Activated CD4-positive, alpha-beta T cell treated with anti-CD3 and anti-CD28 coated beads, Interleukin-2, amount 50 U/mL, for 1 hour (primary cell): ENCODE measurements around the gene MRNIP.

Experiments
- DNase-seq: peaks from one replicate; pipeline ENCODE4 v3.0.0-alpha.2; 2020

MRNIP gene

GRCh38 chr5:179870403-179870903, 11.8 kb upstream of the MRNIP start:
- DNase-seq = no peak

GRCh38 chr5:179869641-179870402, 11.2 kb upstream of the MRNIP start:
- no peak for DNase-seq

GRCh38 chr5:179869101-179869500, 10.5 kb upstream of the MRNIP start:
- DNase-seq = no peak

- no peak for DNase-seq
Observed at GRCh38 chr5:179868541-179868940, 9.9 kb upstream of the MRNIP start.

- no peak for DNase-seq
Observed at GRCh38 chr5:179867476-179867875, 8.9 kb upstream of the MRNIP start.

GRCh38 chr5:179867079-179867465, 8.5 kb upstream of the MRNIP start:
- no peak for DNase-seq

- no peak for DNase-seq
Observed at GRCh38 chr5:179866241-179867078, 7.8 kb upstream of the MRNIP start.

- DNase-seq = no peak
Observed at GRCh38 chr5:179865491-179866240, 7.0 kb upstream of the MRNIP start.

GRCh38 chr5:179864686-179865085, 6.1 kb upstream of the MRNIP start:
- DNase-seq = no peak

- DNase-seq = no peak
Observed at GRCh38 chr5:179863449-179864085, 5.0 kb upstream of the MRNIP start.

GRCh38 chr5:179862891-179863290, 4.3 kb upstream of the MRNIP start:
- no peak for DNase-seq

GRCh38 chr5:179862296-179862695, 3.7 kb upstream of the MRNIP start:
- DNase-seq = no peak

- no peak for DNase-seq
Observed at GRCh38 chr5:179860301-179860700, 1.7 kb upstream of the MRNIP start.

GRCh38 chr5:179858241-179858585, 404 bp downstream of the MRNIP start:
- DNase-seq = peak; percentile 51

GRCh38 chr5:179854356-179854755, 4.3 kb downstream of the MRNIP start:
- DNase-seq = no peak

- DNase-seq = no peak
Observed at GRCh38 chr5:179852993-179853547, 5.5 kb downstream of the MRNIP start.

GRCh38 chr5:179841621-179842020, 17.0 kb downstream of the MRNIP start:
- DNase-seq = no peak

GRCh38 chr5:179840766-179841165, 17.9 kb downstream of the MRNIP start:
- no peak for DNase-seq

GRCh38 chr5:179840321-179840720, 18.3 kb downstream of the MRNIP start:
- DNase-seq = no peak

GRCh38 chr5:179839328-179840256, 19.0 kb downstream of the MRNIP start:
- DNase-seq = no peak
